GM12872 (cell line): ENCODE data around the gene CHPF2.

Experiments
- CTCF ChIP-seq: IDR thresholded peaks from 3 replicates; pipeline ENCODE4 v1.5.1; 2011; ENCODE audit warnings: low read depth, mild to moderate bottlenecking, low read length, moderate library complexity; ENCODE audit not compliant: insufficient read depth

The CHPF2 gene

GRCh38 chr7:151232091-151232916 lies at the start of gene CHPF2:
TSS of gene CHPF2 (plus strand) at chr7:151232483. CDS start at chr7:151234012, 1,529 bp downstream.
- 0 out of 3 replicates have a peak, but pooled peaks have one; percentile 1 for TF ChIP-seq CTCF

GRCh38 chr7:151185762-151186639 lies 46.3 kb upstream of the CHPF2 start:
- TF ChIP-seq CTCF, result no peak

- no peak for TF ChIP-seq CTCF
These were observed 45.5 kb upstream of the CHPF2 start, which contains the start of gene ASB10 for GRCh38 chr7:151186640-151187408. TSS of gene ASB10 (minus strand) at chr7:151187250. CDS start at chr7:151187130, 120 bp downstream.

GRCh38 chr7:151187409-151188251 lies 44.7 kb upstream of the CHPF2 start:
- no peak for TF ChIP-seq CTCF

GRCh38 chr7:151188252-151188542 lies 44.1 kb upstream of the CHPF2 start:
- no peak for TF ChIP-seq CTCF

GRCh38 chr7:151189038-151189437 lies 43.2 kb upstream of the CHPF2 start:
- TF ChIP-seq CTCF, result no peak
